GM13976 (cell line): ENCODE results near the gene GPC5.

ENCODE experiments used
- DNase-seq: peaks from one replicate; pipeline ENCODE4 v3.0.0; 2012; ENCODE audit warnings: low spot score
- CTCF ChIP-seq: IDR thresholded peaks from 2 replicates; pipeline ENCODE4 v1.5.1; 2012; ENCODE audit warnings: borderline replicate concordance, mild to moderate bottlenecking; ENCODE audit not compliant: insufficient read depth; ENCODE audit errors: extremely low read depth, missing control alignments, control extremely low read depth
- in situ Hi-C: fragments of 300-500 bp; cut with MboI; formaldehyde crosslinking; loops from one replicate; pipeline ENCODE4 v1.12.0; 2022; ENCODE audit warnings: low sequenced_read_pairs, mixed read lengths, inconsistent platforms; ENCODE audit not compliant: unreplicated experiment

The GPC5 gene

GRCh38 chr13:92418818-92419412 lies 1020.5 kb downstream of the GPC5 start:
- no peak for DNase-seq
- TF ChIP-seq CTCF: no peak
- in situ Hi-C loops: no loop called here

GRCh38 chr13:92429231-92429630 lies 1030.8 kb downstream of the GPC5 start:
- DNase-seq: no peak
- in situ Hi-C loops: no loop called here
- no peak for TF ChIP-seq CTCF

- no peak for DNase-seq
- TF ChIP-seq CTCF: no peak
- in situ Hi-C loops: no loop called here
Measured at GRCh38 chr13:92433386-92433785, 1035.0 kb downstream of the GPC5 start.

GRCh38 chr13:92433963-92434362 lies 1035.5 kb downstream of the GPC5 start:
- in situ Hi-C loops: no loop called here
- DNase-seq: no peak
- TF ChIP-seq CTCF: no peak

- no peak for TF ChIP-seq CTCF
- in situ Hi-C loops: no loop called here
- DNase-seq: no peak
Measured at GRCh38 chr13:92436924-92437323, 1038.5 kb downstream of the GPC5 start.

GRCh38 chr13:92444244-92444643 lies 1045.8 kb downstream of the GPC5 start:
- TF ChIP-seq CTCF: no peak
- no peak for DNase-seq
- in situ Hi-C loops: no loop called here
